HFFc6 (cell line): ENCODE measurements around the gene INPP4B. TPM values are rescaled to one million over a fixed set of nuclear protein-coding genes. Genes with fewer than 3 reads are reported as not detected.

Source experiments
- DNase-seq: peaks from one replicate; pipeline ENCODE4 v3.0.0-alpha.2; 2018
- H3K27ac Mint-ChIP-seq: 2 replicates; pipeline ENCODE4 v1.8.0; 2020; ENCODE audit warnings: mild to moderate bottlenecking, mixed read lengths
- H3K27me3 Mint-ChIP-seq: 2 replicates; pipeline ENCODE4 v1.8.0; 2021; ENCODE audit warnings: mild to moderate bottlenecking, moderate library complexity, mixed read lengths; ENCODE audit not compliant: insufficient read depth
- H3K36me3 Mint-ChIP-seq: 2 replicates; pipeline ENCODE4 v1.8.0; 2021; ENCODE audit warnings: low read depth, mixed read lengths
- H3K4me1 Mint-ChIP-seq: 2 replicates; pipeline ENCODE4 v1.8.0; 2020; ENCODE audit warnings: low read depth, mixed read lengths
- H3K4me3 Mint-ChIP-seq: 2 replicates; pipeline ENCODE4 v1.8.0; 2020; ENCODE audit warnings: mild to moderate bottlenecking, moderate library complexity, mixed read lengths
- H3K9me3 Mint-ChIP-seq: 2 replicates; pipeline ENCODE4 v1.8.0; 2020; ENCODE audit warnings: mild to moderate bottlenecking, mixed read lengths
- CTCF ChIP-seq: fragments of 200-600 bp; sonication (generic); IDR thresholded peaks from 2 replicates; pipeline ENCODE4 v1.5.0; 2021; ENCODE audit warnings: antibody characterized with exemption, mild to moderate bottlenecking
- total RNA-seq, 6 experiments: library from RNA; stranded (reverse); fragmentation: NEBNext Ultra II Directional; extraction: Animal tissue kit (Norgen Biotek cat#: 25700); gene quantifications; 2 replicates in 1 of 6; 3 replicates in 5 of 6; pipeline ENCODE4 v1.2.3, GENCODE V29; 2021

The INPP4B gene
- total RNA-seq, 6 experiments from 2014 or later, result 36.1 to 48.9 (median 40.1) TPM

GRCh38 chr4:142595222-142595871 is 250.8 kb downstream of the INPP4B start:
- H3K27ac Mint-ChIP-seq, result no peak overlapping the region
- no peak for DNase-seq
- H3K9me3 Mint-ChIP-seq, result no peaks in the 10 kb centered on the region
- no peaks in the 10 kb centered on the region; the same call in 1 of the 2 replicates for H3K27me3 Mint-ChIP-seq
- H3K4me3 Mint-ChIP-seq, result no peak overlapping the region
- no peak for TF ChIP-seq CTCF
- H3K4me1 Mint-ChIP-seq, result peaks cover 22% of the 10 kb centered on the region
- H3K36me3 Mint-ChIP-seq, result no peaks in the 10 kb centered on the region

DNA sequence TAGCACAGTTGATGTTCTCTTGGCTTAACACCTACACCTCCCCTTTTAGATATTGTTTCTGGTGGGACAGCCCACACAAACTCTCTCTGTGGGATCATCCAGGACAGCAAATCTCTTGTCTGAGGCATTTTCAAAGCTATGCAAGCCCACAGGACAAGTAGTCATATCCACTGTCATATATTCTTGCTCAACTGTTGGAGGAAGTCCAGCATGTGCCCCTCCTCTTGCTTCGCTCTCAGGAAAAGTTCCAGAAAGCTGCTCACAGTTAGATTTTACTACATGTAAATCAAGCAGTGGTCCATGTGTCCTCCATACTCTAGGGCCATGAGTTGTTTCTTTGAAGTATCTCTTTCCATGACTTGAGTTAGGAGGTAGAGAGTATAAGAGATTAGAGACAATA is 260.7 kb downstream of the INPP4B start:
- Mint-ChIP-seq H3K27ac (no peak overlapping the region), H3K27me3 (no peaks in the 10 kb centered on the region; the same call in 1 of the 2 replicates), H3K9me3 (no peaks in the 10 kb centered on the region), H3K36me3 (0 out of 2 replicates have a peak, but pooled peaks cover 3% of the 10 kb centered on the region), H3K4me3 (no peak overlapping the region), H3K4me1 (peaks cover 9% of the 10 kb centered on the region)
- TF ChIP-seq CTCF, result no peak
- DNase-seq, result no peak

DNA sequence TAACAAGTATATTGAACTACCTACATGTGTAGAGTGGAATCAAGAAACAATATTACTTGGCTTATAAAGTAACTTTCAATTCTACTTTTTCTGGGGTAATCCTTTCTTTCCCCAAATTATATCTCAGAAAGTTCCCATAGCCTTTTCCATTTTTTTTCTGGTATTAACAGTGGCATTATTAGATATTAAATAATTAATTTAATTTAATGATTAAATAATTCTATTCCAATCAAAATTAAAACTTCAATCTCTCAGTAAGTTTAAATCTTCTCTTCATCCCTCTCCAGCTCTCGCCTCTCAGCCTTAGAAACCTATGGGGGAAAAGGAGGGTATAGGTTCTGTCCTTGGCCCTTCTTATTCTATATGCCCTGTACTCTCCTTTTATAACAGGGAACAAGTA is 262.4 kb downstream of the INPP4B start:
- 0 out of 2 replicates have a peak, but pooled peaks cover 3% of the 10 kb centered on the region for H3K36me3 Mint-ChIP-seq
- TF ChIP-seq CTCF, result no peak
- H3K27ac Mint-ChIP-seq, result no peak overlapping the region
- H3K9me3 Mint-ChIP-seq, result no peaks in the 10 kb centered on the region
- peaks cover 2% of the 10 kb centered on the region; the same call in 1 of the 2 replicates for H3K27me3 Mint-ChIP-seq
- H3K4me1 Mint-ChIP-seq, result peaks cover 9% of the 10 kb centered on the region
- no peak for DNase-seq
- no peak overlapping the region for H3K4me3 Mint-ChIP-seq

GRCh38 chr4:142582340-142582739 is 263.8 kb downstream of the INPP4B start:
- DNase-seq, result no peak
- Mint-ChIP-seq H3K27me3 (peaks cover 2% of the 10 kb centered on the region; the same call in 1 of the 2 replicates), H3K36me3 (0 out of 2 replicates have a peak, but pooled peaks cover 3% of the 10 kb centered on the region), H3K4me1 (peaks cover 9% of the 10 kb centered on the region), H3K27ac (no peak overlapping the region), H3K4me3 (no peak overlapping the region), H3K9me3 (no peaks in the 10 kb centered on the region)
- TF ChIP-seq CTCF, result no peak

- DNase-seq, result no peak
- no peak overlapping the region for H3K27ac Mint-ChIP-seq
- no peak overlapping the region for H3K4me3 Mint-ChIP-seq
- H3K36me3 Mint-ChIP-seq, result 0 out of 2 replicates have a peak, but pooled peaks cover 3% of the 10 kb centered on the region
- no peak for TF ChIP-seq CTCF
- H3K4me1 Mint-ChIP-seq, result peaks cover 9% of the 10 kb centered on the region
- no peaks in the 10 kb centered on the region for H3K9me3 Mint-ChIP-seq
- peaks cover 2% of the 10 kb centered on the region; the same call in 1 of the 2 replicates for H3K27me3 Mint-ChIP-seq
These were observed 264.2 kb downstream of the INPP4B start for GRCh38 chr4:142581881-142582280.
